ENCODE data around the gene AFDN. TPM values are rescaled to one million over a fixed set of nuclear protein-coding genes. Genes with fewer than 3 reads are reported as not detected.

The AFDN gene
- total and polyA plus RNA-seq, 9 donors = 24.4 to 266 (median 86.6) TPM

DNA sequence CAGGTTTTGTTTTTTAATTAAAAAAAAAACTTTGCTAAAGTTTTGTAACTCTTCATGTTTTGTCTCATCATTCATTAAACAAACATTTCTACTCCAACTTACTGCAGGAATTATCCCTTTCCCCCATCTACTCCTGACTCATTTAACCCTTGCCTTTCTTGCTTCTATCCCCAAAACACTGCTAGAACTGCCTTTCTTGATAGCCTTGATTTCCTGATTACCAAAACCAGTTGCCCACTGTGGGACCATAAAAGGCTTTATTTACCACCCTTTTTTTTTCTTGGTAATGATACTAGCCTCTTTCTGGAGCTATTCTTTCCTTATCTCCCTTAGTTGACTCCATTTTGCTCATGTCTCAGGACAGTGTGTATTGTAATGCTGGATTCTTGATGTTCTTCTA lies 15.3 kb downstream of the AFDN start:
- Histone ChIP-seq H3K36me3 (no peaks in the 10 kb centered on the region), H3K27me3 (no peaks in the 10 kb centered on the region), H3K4me3 (no peak overlapping the region), H3K27ac (no peak overlapping the region), H3K9me3 (no peaks in the 10 kb centered on the region), H3K4me1 (ENCODE audit: insufficient read depth) (peaks cover 3% of the 10 kb centered on the region)
- intact Hi-C loops (cut with DNase I) = no loop called here
- no peak for DNase-seq
- TF ChIP-seq, protein P1, sequence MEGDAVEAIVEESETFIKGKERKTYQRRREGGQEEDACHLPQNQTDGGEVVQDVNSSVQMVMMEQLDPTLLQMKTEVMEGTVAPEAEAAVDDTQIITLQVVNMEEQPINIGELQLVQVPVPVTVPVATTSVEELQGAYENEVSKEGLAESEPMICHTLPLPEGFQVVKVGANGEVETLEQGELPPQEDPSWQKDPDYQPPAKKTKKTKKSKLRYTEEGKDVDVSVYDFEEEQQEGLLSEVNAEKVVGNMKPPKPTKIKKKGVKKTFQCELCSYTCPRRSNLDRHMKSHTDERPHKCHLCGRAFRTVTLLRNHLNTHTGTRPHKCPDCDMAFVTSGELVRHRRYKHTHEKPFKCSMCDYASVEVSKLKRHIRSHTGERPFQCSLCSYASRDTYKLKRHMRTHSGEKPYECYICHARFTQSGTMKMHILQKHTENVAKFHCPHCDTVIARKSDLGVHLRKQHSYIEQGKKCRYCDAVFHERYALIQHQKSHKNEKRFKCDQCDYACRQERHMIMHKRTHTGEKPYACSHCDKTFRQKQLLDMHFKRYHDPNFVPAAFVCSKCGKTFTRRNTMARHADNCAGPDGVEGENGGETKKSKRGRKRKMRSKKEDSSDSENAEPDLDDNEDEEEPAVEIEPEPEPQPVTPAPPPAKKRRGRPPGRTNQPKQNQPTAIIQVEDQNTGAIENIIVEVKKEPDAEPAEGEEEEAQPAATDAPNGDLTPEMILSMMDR (IDR thresholded peaks at IDR 0.05) = no peak
- no peak for TF ChIP-seq EP300 (IDR thresholded peaks at IDR 0.05)
- TF ChIP-seq POLR2A (IDR thresholded peaks at IDR 0.05) = no peak

DNA sequence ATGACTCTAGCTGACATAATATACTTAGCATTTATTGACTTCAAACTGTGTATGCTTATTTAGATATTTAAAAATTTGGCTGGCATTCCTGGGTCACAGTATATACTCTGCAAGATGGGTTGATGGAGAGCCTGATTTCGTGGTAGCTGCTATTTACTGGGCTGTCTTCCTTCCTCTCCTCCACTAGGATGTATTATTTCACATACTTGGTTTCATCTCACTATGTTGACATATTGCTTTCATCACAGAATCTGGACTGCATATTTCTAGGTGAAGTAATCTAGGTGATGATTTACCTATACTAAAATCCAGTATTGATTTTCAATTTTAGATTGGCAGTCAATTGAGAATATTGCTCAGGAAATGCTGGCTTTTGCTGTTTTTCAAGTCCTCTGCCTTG lies 15.7 kb downstream of the AFDN start:
- no peaks in the 10 kb centered on the region for H3K27me3 ChIP-seq
- WGBS, 3 donors = 80 to 95% (median 84%) methylated on average over 1 of the region's 1 CpG
- DNase-seq = no peak
- H3K9me3 ChIP-seq = no peaks in the 10 kb centered on the region
- no peak overlapping the region for H3K27ac ChIP-seq
- TF ChIP-seq, protein P1 (IDR thresholded peaks at IDR 0.05) = no peak
- TF ChIP-seq EP300 (IDR thresholded peaks at IDR 0.05) (no peak), POLR2A (IDR thresholded peaks at IDR 0.05) (no peak)
- H3K4me3 ChIP-seq = no peak overlapping the region
- H3K4me1 ChIP-seq (ENCODE audit: insufficient read depth) = peaks cover 3% of the 10 kb centered on the region
- intact Hi-C loops (cut with DNase I) = no loop called here
- no peaks in the 10 kb centered on the region for H3K36me3 ChIP-seq

- no peak for DNase-seq
- Histone ChIP-seq H3K4me3 (no peak overlapping the region), H3K9me3 (no peaks in the 10 kb centered on the region), H3K36me3 (no peaks in the 10 kb centered on the region), H3K27ac (no peak overlapping the region), H3K4me1 (ENCODE audit: insufficient read depth) (peaks cover 3% of the 10 kb centered on the region), H3K27me3 (no peaks in the 10 kb centered on the region)
- 95 to 100% (median 98%) methylated on average over 1 of the region's 1 CpG for WGBS, 3 donors
- TF ChIP-seq EP300 (IDR thresholded peaks at IDR 0.05) (no peak), POLR2A (IDR thresholded peaks at IDR 0.05) (no peak)
- TF ChIP-seq, protein P1 (IDR thresholded peaks at IDR 0.05) = no peak
- intact Hi-C loops (cut with DNase I) = no loop called here
Observed at GRCh38 chr6:167843023-167843422, 16.3 kb downstream of the AFDN start.

DNA sequence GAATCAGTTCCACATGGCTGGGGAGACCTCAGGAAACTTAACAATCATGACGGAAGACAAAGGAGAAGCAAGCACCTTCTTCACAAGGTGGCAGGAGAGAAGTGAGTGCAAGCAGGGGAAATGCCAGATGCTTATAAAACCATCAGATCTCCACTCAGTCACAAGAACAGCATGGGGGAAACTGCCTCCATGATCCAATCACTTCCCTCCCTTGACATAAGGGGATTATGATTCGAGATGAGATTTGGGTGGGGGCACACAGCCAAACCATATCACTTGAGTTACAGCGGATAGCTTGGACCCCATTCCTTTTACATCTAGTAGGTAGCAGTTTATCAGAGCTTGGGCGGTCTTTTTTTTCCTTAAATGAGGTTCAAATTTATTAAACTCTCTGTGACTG lies 19.1 kb downstream of the AFDN start:
- Histone ChIP-seq H3K27me3 (no peaks in the 10 kb centered on the region), H3K4me3 (no peak overlapping the region), H3K4me1 (ENCODE audit: insufficient read depth) (no peaks in the 10 kb centered on the region), H3K36me3 (no peaks in the 10 kb centered on the region), H3K9me3 (no peaks in the 10 kb centered on the region), H3K27ac (no peak overlapping the region)
- TF ChIP-seq POLR2A (IDR thresholded peaks at IDR 0.05) = no peak
- TF ChIP-seq, protein P1 (IDR thresholded peaks at IDR 0.05) = no peak
- TF ChIP-seq EP300 (IDR thresholded peaks at IDR 0.05) = no peak
- 86 to 96% (median 89%) methylated on average over 4 of the region's 4 CpGs for WGBS, 3 donors
- intact Hi-C loops (cut with DNase I) = no loop called here
- DNase-seq = no peak
